Karpas-422 (cell line): ENCODE data around the gene RAMP1. TPM values are rescaled to one million over a fixed set of nuclear protein-coding genes. Genes with fewer than 3 reads are reported as not detected.

Source experiments
- DNase-seq: peaks from one replicate; pipeline ENCODE4 v3.0.0-alpha.2; 2015
- H2AFZ ChIP-seq: fragments of 200-600 bp; sonication (generic); 2 replicates; pipeline ENCODE4 v1.6.1; 2014; ENCODE audit warnings: antibody characterized with exemption, low read length, mixed read lengths
- H3K27ac ChIP-seq: fragments of 200-600 bp; sonication (generic); 2 replicates; pipeline ENCODE4 v1.5.1; 2014; ENCODE audit warnings: mild to moderate bottlenecking, low read length, moderate library complexity
- H3K27me3 ChIP-seq: fragments of 200-600 bp; sonication (generic); 2 replicates; pipeline ENCODE4 v1.6.1; 2014; ENCODE audit warnings: low read length, mixed read lengths
- H3K36me3 ChIP-seq: fragments of 200-600 bp; sonication (generic); 2 replicates; pipeline ENCODE4 v1.6.1; 2014; ENCODE audit warnings: low read length, mixed read lengths; ENCODE audit not compliant: insufficient read depth
- H3K4me1 ChIP-seq: fragments of 200-600 bp; sonication (generic); 2 replicates; pipeline ENCODE4 v1.6.1; 2014; ENCODE audit warnings: mild to moderate bottlenecking, low read length, mixed read lengths
- H3K4me2 ChIP-seq: fragments of 200-600 bp; sonication (generic); 2 replicates; pipeline ENCODE4 v1.6.1; 2014; ENCODE audit warnings: low read length, low read depth, mild to moderate bottlenecking; ENCODE audit not compliant: poor library complexity, severe bottlenecking
- H3K4me3 ChIP-seq: fragments of 200-600 bp; sonication (generic); 2 replicates; pipeline ENCODE4 v1.5.1; 2014; ENCODE audit warnings: mild to moderate bottlenecking, antibody characterized with exemption, low read length, mixed read lengths
- H3K79me2 ChIP-seq: fragments of 200-600 bp; sonication (generic); 2 replicates; pipeline ENCODE4 v1.6.1; 2014; ENCODE audit warnings: mild to moderate bottlenecking, low read length, mixed read lengths
- H3K9ac ChIP-seq: fragments of 200-600 bp; sonication (generic); 2 replicates; pipeline ENCODE4 v1.6.0; 2014; ENCODE audit warnings: low read length
- H3K9me2 ChIP-seq: fragments of 200-600 bp; sonication (generic), shearing (Covaris generic); replicated peaks from 2 replicates; pipeline ENCODE4 v1.6.0; 2014; ENCODE audit warnings: mild to moderate bottlenecking, low read length, moderate library complexity; ENCODE audit not compliant: insufficient read depth
- H3K9me3 ChIP-seq: fragments of 300-700, 200-600 bp; sonication (generic); 2 replicates; pipeline ENCODE4 v1.6.1; 2014; ENCODE audit warnings: low read length, mixed read lengths
- H4K20me1 ChIP-seq: fragments of 200-600 bp; sonication (generic); 2 replicates; pipeline ENCODE4 v1.6.1; 2014; ENCODE audit warnings: mild to moderate bottlenecking, antibody characterized with exemption, low read length, low read depth; ENCODE audit not compliant: insufficient read depth
- total RNA-seq: library from RNA; depleted of rRNA; stranded (reverse); fragments of >200 nt; shearing (Covaris generic); gene quantifications from 2 replicates; pipeline ENCODE4 v1.2.3, GENCODE V29; 2014; ENCODE audit warnings: low replicate concordance

RAMP1 gene
- total RNA-seq, 1 experiment from 2014 or later, result not detected

GRCh38 chr2:237892478-237892877 is 33.1 kb downstream of the RAMP1 start:
- Histone ChIP-seq H3K9me3 (no peaks in the 10 kb centered on the region), H2AFZ (no peak overlapping the region), H3K4me1 (no peaks in the 10 kb centered on the region), H3K79me2 (no peaks in the 10 kb centered on the region), H3K27me3 (no peaks in the 10 kb centered on the region), H3K36me3 (no peaks in the 10 kb centered on the region), H4K20me1 (no peaks in the 10 kb centered on the region), H3K4me2 (no peak overlapping the region), H3K4me3 (no peak overlapping the region), H3K9me2 (no peaks in the 10 kb centered on the region), H3K9ac (no peak overlapping the region), H3K27ac (no peak overlapping the region)
- no peak for DNase-seq

- Histone ChIP-seq H2AFZ (no peak overlapping the region), H3K4me3 (no peak overlapping the region), H3K36me3 (no peaks in the 10 kb centered on the region), H3K79me2 (no peaks in the 10 kb centered on the region), H3K4me1 (no peaks in the 10 kb centered on the region; the same call in 1 of the 2 replicates), H3K9me3 (no peaks in the 10 kb centered on the region), H3K9ac (no peak overlapping the region), H3K27me3 (no peaks in the 10 kb centered on the region), H4K20me1 (no peaks in the 10 kb centered on the region), H3K27ac (no peak overlapping the region), H3K4me2 (no peak overlapping the region), H3K9me2 (no peaks in the 10 kb centered on the region)
- DNase-seq, result no peak
Observed at GRCh38 chr2:237892984-237893595, 33.7 kb downstream of the RAMP1 start.

GRCh38 chr2:237894396-237894979 is 35.1 kb downstream of the RAMP1 start:
- H3K4me1 ChIP-seq, result no peaks in the 10 kb centered on the region; the same call in 1 of the 2 replicates
- H3K4me2 ChIP-seq, result no peak overlapping the region
- H3K9ac ChIP-seq, result no peak overlapping the region
- H2AFZ ChIP-seq, result no peak overlapping the region
- no peaks in the 10 kb centered on the region for H3K9me2 ChIP-seq
- no peak overlapping the region for H3K27ac ChIP-seq
- no peaks in the 10 kb centered on the region for H4K20me1 ChIP-seq
- no peaks in the 10 kb centered on the region for H3K36me3 ChIP-seq
- no peak overlapping the region for H3K4me3 ChIP-seq
- DNase-seq, result no peak
- H3K9me3 ChIP-seq, result no peaks in the 10 kb centered on the region
- H3K27me3 ChIP-seq, result no peaks in the 10 kb centered on the region
- no peaks in the 10 kb centered on the region for H3K79me2 ChIP-seq

- Histone ChIP-seq H3K9me3 (no peaks in the 10 kb centered on the region), H3K4me1 (no peaks in the 10 kb centered on the region; the same call in 1 of the 2 replicates), H3K4me2 (no peak overlapping the region), H3K27me3 (no peaks in the 10 kb centered on the region), H4K20me1 (no peaks in the 10 kb centered on the region), H3K36me3 (no peaks in the 10 kb centered on the region), H3K9ac (no peak overlapping the region), H3K4me3 (no peak overlapping the region), H3K9me2 (no peaks in the 10 kb centered on the region), H3K79me2 (no peaks in the 10 kb centered on the region), H3K27ac (no peak overlapping the region), H2AFZ (no peak overlapping the region)
- no peak for DNase-seq
Observed at GRCh38 chr2:237894986-237895543, 35.6 kb downstream of the RAMP1 start.

GRCh38 chr2:237895544-237896506 is 36.4 kb downstream of the RAMP1 start:
- H3K9ac ChIP-seq, result no peak overlapping the region

GRCh38 chr2:237896507-237896892 is 37.1 kb downstream of the RAMP1 start:
- no peaks in the 10 kb centered on the region for H4K20me1 ChIP-seq
- H3K27ac ChIP-seq, result no peak overlapping the region

More at GRCh38 chr2:237895544-237896506, 36.4 kb downstream of the RAMP1 start:
- H3K4me1 ChIP-seq, result no peaks in the 10 kb centered on the region; the same call in 1 of the 2 replicates
- no peak overlapping the region for H3K27ac ChIP-seq
- H3K9me3 ChIP-seq, result no peaks in the 10 kb centered on the region
- H4K20me1 ChIP-seq, result no peaks in the 10 kb centered on the region
- H2AFZ ChIP-seq, result no peak overlapping the region
- no peaks in the 10 kb centered on the region for H3K9me2 ChIP-seq
- no peaks in the 10 kb centered on the region for H3K36me3 ChIP-seq
- no peak overlapping the region for H3K4me3 ChIP-seq
- no peak for DNase-seq
- H3K27me3 ChIP-seq, result no peaks in the 10 kb centered on the region
- H3K79me2 ChIP-seq, result no peaks in the 10 kb centered on the region
- no peak overlapping the region for H3K4me2 ChIP-seq

GRCh38 chr2:237896956-237897355 is 37.5 kb downstream of the RAMP1 start:
- H3K79me2 ChIP-seq, result no peaks in the 10 kb centered on the region
- H2AFZ ChIP-seq, result no peak overlapping the region
- no peaks in the 10 kb centered on the region for H3K27me3 ChIP-seq
- no peak for DNase-seq
- no peaks in the 10 kb centered on the region for H3K9me2 ChIP-seq
- no peaks in the 10 kb centered on the region for H4K20me1 ChIP-seq
- no peaks in the 10 kb centered on the region for H3K36me3 ChIP-seq
- no peak overlapping the region for H3K27ac ChIP-seq
- no peak overlapping the region for H3K4me2 ChIP-seq
- no peaks in the 10 kb centered on the region for H3K9me3 ChIP-seq
- no peak overlapping the region for H3K4me3 ChIP-seq
- H3K9ac ChIP-seq, result no peak overlapping the region
- no peaks in the 10 kb centered on the region; the same call in 1 of the 2 replicates for H3K4me1 ChIP-seq

More at GRCh38 chr2:237896507-237896892, 37.1 kb downstream of the RAMP1 start:
- no peaks in the 10 kb centered on the region for H3K79me2 ChIP-seq
- H3K27me3 ChIP-seq, result no peaks in the 10 kb centered on the region
- no peak overlapping the region for H3K4me3 ChIP-seq
- H3K36me3 ChIP-seq, result no peaks in the 10 kb centered on the region
- no peak overlapping the region for H2AFZ ChIP-seq
- no peak for DNase-seq
- H3K9ac ChIP-seq, result no peak overlapping the region
- no peaks in the 10 kb centered on the region for H3K9me2 ChIP-seq
- no peaks in the 10 kb centered on the region; the same call in 1 of the 2 replicates for H3K4me1 ChIP-seq
- H3K9me3 ChIP-seq, result no peaks in the 10 kb centered on the region
- H3K4me2 ChIP-seq, result no peak overlapping the region

- Histone ChIP-seq H3K79me2 (no peaks in the 10 kb centered on the region), H3K9me2 (no peaks in the 10 kb centered on the region), H3K9ac (no peak overlapping the region), H2AFZ (0 out of 2 replicates have a peak overlapping the region, but pooled peaks have one; percentile 34), H3K4me1 (no peaks in the 10 kb centered on the region; the same call in 1 of the 2 replicates), H3K36me3 (no peaks in the 10 kb centered on the region), H3K9me3 (no peaks in the 10 kb centered on the region), H3K27me3 (no peaks in the 10 kb centered on the region), H3K4me3 (no peak overlapping the region), H3K4me2 (no peak overlapping the region), H3K27ac (no peak overlapping the region), H4K20me1 (no peaks in the 10 kb centered on the region)
- no peak for DNase-seq
Observed at GRCh38 chr2:237898057-237898414, 38.6 kb downstream of the RAMP1 start.
